Stimulated activated CD4-positive, alpha-beta T cell treated with anti-CD3 and anti-CD28 coated beads, TNF-alpha, amount 100 ng/mL, for 24 hours (primary cell): ENCODE results near the gene SCYGR7.

ENCODE experiments used
- DNase-seq, 3 experiments: peaks; one replicate each; pipeline ENCODE4 v3.0.0-alpha.2; 2020; ENCODE audit warnings: low read depth in 3 of 3

Gene SCYGR7

GRCh38 chr2:227759411-227760118 is 31.4 kb downstream of the SCYGR7 start:
- DNase-seq: no peak

GRCh38 chr2:227761740-227762476 is 33.8 kb downstream of the SCYGR7 start:
- DNase-seq: no peak

GRCh38 chr2:227765788-227766372 is 37.7 kb downstream of the SCYGR7 start:
- no peak for DNase-seq

- DNase-seq: peak; percentile 33 to 62 (median 39)
These were observed 38.3 kb downstream of the SCYGR7 start for GRCh38 chr2:227766373-227766883.

- no peak for DNase-seq
These were observed 39.7 kb downstream of the SCYGR7 start for GRCh38 chr2:227767830-227768229.

GRCh38 chr2:227772197-227772661 is 44.1 kb downstream of the SCYGR7 start:
- no peak for DNase-seq

GRCh38 chr2:227772932-227773331 is 44.8 kb downstream of the SCYGR7 start:
- DNase-seq: no peak

- no peak for DNase-seq
These were observed 46.0 kb downstream of the SCYGR7 start for GRCh38 chr2:227774011-227774624.

GRCh38 chr2:227774895-227775842 is 47.0 kb downstream of the SCYGR7 start:
- no peak for DNase-seq
